IgD-negative memory B cell (primary cell): Measurements from ENCODE around the gene UGT8. TPM values are rescaled to one million over a fixed set of nuclear protein-coding genes. Genes with fewer than 3 reads are reported as not detected.
A peak's percentile ranks its signal among the peaks of the same experiment; 100 is the strongest.
"Not testable (repeated sequence)": the region's sequence is repeated elsewhere in the genome, so short reads cannot be mapped to it uniquely, and the experiment has no call there.

Experiments used
- H3K27ac Mint-ChIP-seq, 3 donors: one replicate each; pipeline ENCODE4 v1.8.0; 2020 to 2022; ENCODE audit warnings: mild to moderate bottlenecking in 3 of 3, mixed read lengths in 3 of 3, moderate library complexity in 1 of 3
- H3K27me3 Mint-ChIP-seq: one replicate; pipeline ENCODE4 v1.8.0; 2021; ENCODE audit warnings: mixed read lengths
- H3K36me3 Mint-ChIP-seq: one replicate; pipeline ENCODE4 v1.8.0; 2020; ENCODE audit warnings: mild to moderate bottlenecking, mixed read lengths
- H3K4me1 Mint-ChIP-seq, 3 donors: one replicate each; pipeline ENCODE4 v1.8.0; 2020 to 2022; ENCODE audit warnings: mixed read lengths in 3 of 3, mild to moderate bottlenecking in 1 of 3
- H3K4me3 Mint-ChIP-seq, 4 donors: one replicate each; pipeline ENCODE4 v1.8.0; 2020 to 2022; ENCODE audit warnings: mild to moderate bottlenecking in 4 of 4, mixed read lengths in 4 of 4, moderate library complexity in 3 of 4
- H3K9me3 Mint-ChIP-seq, 3 donors: one replicate each; pipeline ENCODE4 v1.8.0; 2020 to 2021; ENCODE audit warnings: mixed read lengths in 3 of 3, mild to moderate bottlenecking in 1 of 3
- polyA plus RNA-seq: library from polyadenylated mRNA; unstranded; fragments of 300-500 nt; fragmentation: Illumina TruSeq; gene quantifications from one replicate; pipeline ENCODE4 v1.2.3, GENCODE V29; 2021

Gene UGT8
- polyA plus RNA-seq, 1 donor from 2014 or later, result 6.1 TPM

DNA sequence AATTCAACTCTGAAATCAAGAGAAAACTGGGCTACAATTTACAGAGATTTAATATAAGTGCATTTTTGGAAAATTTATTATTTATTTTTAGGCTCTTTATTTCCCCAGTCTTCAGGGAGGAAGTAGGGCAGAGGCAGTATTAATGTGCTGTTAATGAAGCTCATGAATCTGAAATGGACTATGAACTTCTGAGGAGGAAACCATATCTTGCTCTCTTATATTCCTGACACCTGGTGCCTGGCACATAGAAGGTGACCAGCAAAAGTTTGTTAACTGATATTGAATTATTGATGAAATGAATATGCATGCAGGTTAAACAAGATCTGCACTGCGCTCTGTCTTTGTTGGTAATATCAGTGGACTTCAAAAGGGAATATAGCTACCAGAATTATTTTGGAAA is 55.1 kb downstream of the UGT8 start:
- no peaks in the 10 kb centered on the region for H3K9me3 Mint-ChIP-seq
- no peak overlapping the region for H3K4me3 Mint-ChIP-seq
- H3K27me3 Mint-ChIP-seq, result no peaks in the 10 kb centered on the region
- peaks cover 26 to 49% (median 36%) of the 10 kb centered on the region in 3 donors for H3K4me1 Mint-ChIP-seq
- no peak overlapping the region for H3K27ac Mint-ChIP-seq
- peaks cover 2% of the 10 kb centered on the region for H3K36me3 Mint-ChIP-seq

DNA sequence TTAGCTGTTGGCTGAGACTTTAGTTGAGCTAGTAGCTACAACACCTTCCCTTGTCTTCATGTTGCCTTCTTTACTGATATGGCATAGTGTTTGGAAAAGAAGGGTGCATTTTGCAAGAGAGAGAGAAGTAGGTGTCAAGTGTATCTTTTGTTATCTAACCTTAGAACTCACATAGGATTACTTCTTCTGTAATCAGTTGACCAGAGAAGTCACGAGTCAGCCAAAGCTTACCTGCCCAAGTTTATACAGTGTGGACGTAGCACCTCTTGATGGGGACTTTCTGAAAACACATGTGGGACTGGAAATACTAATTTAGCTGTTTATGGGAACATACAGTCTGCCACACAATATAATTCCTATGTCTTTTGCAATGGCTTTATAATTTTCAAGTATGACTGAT is 56.0 kb downstream of the UGT8 start:
- Mint-ChIP-seq H3K4me3 (no peak overlapping the region), H3K36me3 (no peaks in the 10 kb centered on the region), H3K9me3 (no peaks in the 10 kb centered on the region), H3K27ac (no peak overlapping the region), H3K27me3 (no peaks in the 10 kb centered on the region), H3K4me1 (peaks cover 30 to 54% (median 38%) of the 10 kb centered on the region in 3 donors)

DNA sequence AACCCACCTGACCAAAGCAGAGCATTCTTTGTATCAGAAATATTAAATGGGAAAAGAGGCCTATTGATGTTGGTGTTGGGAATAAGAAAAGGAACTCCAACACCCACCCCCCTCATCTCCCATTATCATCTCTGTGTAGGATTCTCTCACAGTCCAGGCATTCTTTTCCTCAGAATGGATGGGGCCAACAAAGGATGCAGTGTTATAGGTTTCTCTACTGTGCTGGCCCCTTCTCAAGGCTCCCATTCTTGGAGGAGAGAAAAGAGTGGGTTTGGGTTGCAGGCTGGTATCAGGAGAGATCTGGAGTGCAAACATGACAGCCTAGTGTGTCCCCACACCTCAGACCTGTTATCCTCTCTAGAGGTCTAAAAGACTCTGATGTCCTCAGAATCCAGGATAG is 59.6 kb downstream of the UGT8 start:
- Mint-ChIP-seq H3K27ac (no peak overlapping the region), H3K27me3 (no peaks in the 10 kb centered on the region), H3K36me3 (no peaks in the 10 kb centered on the region), H3K9me3 (no peaks in the 10 kb centered on the region), H3K4me3 (no peak overlapping the region), H3K4me1 (peaks cover 12 to 31% (median 19%) of the 10 kb centered on the region in 3 donors)

DNA sequence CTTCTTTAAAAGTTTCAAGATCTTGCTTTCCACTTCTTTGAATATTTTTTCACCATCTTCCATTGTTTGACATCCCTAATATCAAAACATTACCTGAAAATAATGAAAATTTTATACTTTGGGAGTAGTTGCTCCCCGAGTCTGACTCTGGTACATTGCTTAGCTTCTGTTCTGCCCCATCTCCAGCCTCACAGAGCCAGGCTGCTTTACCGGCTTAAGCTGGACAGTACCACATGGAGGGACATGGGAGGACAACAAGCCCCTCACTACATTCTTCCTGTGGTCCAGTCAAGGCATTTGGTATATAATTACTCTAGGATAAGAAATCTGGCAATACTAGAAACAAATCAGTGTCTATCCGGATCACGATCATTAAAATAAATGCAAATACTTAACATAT is 60.2 kb downstream of the UGT8 start:
- H3K27me3 Mint-ChIP-seq, result no peaks in the 10 kb centered on the region
- H3K36me3 Mint-ChIP-seq, result no peaks in the 10 kb centered on the region
- H3K9me3 Mint-ChIP-seq, result no peaks in the 10 kb centered on the region
- H3K4me3 Mint-ChIP-seq, result peak overlapping the region in 1 of 4 donors; percentile 45
- H3K27ac Mint-ChIP-seq, result no peak overlapping the region
- H3K4me1 Mint-ChIP-seq, result peaks cover 10 to 28% (median 16%) of the 10 kb centered on the region in 3 donors

DNA sequence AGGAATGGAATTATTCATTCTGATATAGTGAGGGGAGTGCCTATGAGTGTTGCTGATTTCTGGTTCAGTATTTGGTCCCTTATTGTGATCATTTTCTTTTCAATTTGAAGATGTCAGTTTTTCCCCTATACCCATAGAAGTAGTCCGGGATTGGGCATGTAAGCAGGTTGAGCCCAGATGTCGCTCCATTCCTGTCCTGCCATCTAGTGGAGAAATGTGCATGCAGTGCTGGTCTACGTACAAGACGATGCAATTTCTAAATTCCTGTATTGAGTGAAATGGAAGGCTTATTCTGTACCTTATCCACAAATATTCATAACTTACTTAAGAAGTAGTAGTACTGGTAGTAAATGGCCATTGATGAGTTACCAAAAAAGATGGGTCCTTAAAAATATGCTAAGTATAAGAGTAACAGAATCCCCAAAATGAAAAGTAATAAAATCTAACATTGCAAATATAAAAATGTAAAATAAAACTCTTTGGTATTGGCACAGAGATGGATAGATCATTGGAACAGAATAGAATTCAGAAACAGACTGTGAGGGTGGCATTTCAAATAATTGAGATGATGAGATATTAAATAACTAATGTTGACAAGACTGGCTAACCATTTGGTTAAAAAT is 60.9 kb downstream of the UGT8 start:
- H3K4me3 Mint-ChIP-seq, result no peak overlapping the region
- H3K27me3 Mint-ChIP-seq, result no peaks in the 10 kb centered on the region
- H3K4me1 Mint-ChIP-seq, result peaks cover 6 to 21% (median 12%) of the 10 kb centered on the region in 3 donors
- no peaks in the 10 kb centered on the region for H3K9me3 Mint-ChIP-seq
- H3K27ac Mint-ChIP-seq, result no peak overlapping the region
- no peaks in the 10 kb centered on the region for H3K36me3 Mint-ChIP-seq

DNA sequence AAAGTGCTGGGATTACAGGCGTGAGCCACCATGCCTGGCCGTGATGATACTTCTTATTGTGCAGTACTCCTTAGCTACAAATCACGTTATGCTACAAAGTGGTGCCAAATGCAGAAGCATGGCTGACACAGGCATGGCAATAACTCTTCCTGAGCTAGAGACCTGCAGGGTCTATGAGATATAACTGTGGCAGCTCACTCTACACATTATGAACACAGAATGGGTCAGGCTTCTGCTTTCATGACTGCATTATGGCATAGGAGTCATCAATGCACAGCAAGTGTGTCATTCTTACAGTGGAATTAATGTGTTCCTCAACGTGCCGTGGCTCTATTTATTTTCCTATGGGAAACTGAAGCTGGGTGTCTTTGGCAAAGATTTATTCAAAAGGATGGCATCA is 64.5 kb downstream of the UGT8 start:
- H3K36me3 Mint-ChIP-seq, result no peaks in the 10 kb centered on the region

DNA sequence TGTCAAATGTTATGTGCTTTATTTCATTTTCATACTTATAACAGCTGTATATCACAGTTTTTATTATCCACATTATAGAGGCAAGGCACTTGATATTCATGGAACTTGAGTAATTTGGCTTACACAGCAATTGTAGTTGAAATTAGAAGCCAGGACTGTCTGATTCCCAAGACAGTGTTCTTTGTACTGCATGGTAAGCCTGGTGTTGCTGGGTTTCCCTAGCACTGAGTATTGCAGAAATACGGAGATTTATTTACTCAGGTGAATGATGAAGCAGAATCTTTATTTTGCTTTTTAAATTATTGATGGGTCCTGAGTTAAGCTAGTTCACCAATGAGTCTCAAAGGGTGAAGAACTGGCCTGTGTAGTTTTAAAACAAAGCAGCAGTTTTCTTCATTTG is 70.0 kb downstream of the UGT8 start:
- Mint-ChIP-seq H3K9me3 (no peaks in the 10 kb centered on the region), H3K27ac (no peak overlapping the region), H3K27me3 (no peaks in the 10 kb centered on the region), H3K4me1 (peaks cover 17 to 27% (median 18%) of the 10 kb centered on the region in 3 donors), H3K4me3 (no peak overlapping the region), H3K36me3 (peaks cover 4% of the 10 kb centered on the region)

More for the DNA sequence above, 64.5 kb downstream of the UGT8 start:
- H3K27ac Mint-ChIP-seq, result no peak overlapping the region
- no peaks in the 10 kb centered on the region for H3K9me3 Mint-ChIP-seq
- H3K4me1 Mint-ChIP-seq, result peaks cover 5 to 7% (median 5%) of the 10 kb centered on the region in 3 donors
- no peak overlapping the region for H3K4me3 Mint-ChIP-seq
- H3K27me3 Mint-ChIP-seq, result no peaks in the 10 kb centered on the region

DNA sequence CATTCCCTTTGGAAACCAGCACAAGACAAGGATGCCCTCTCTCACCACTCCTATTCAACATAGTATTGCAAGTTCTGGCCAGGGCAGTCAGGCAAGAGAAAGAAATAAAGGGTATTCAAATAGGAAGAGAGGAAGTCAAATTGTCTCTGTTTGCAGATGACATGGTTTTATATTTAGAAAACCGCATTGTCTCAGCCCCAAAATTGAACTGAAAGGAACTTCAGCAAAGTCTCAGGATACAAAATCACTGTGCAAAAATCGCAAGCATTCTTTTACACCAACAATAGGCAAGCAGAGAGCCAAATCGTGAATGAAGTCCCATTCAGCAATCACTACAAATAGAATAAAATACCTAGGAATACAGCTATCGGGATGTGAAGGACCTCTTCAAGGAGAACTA is 72.1 kb downstream of the UGT8 start:
- not testable (repeated sequence) for H3K9me3 Mint-ChIP-seq, H3K27ac Mint-ChIP-seq, H3K27me3 Mint-ChIP-seq, H3K36me3 Mint-ChIP-seq
- Mint-ChIP-seq H3K4me1 (peaks cover 17 to 27% (median 18%) of the 10 kb centered on the region in 3 donors), H3K4me3 (peak overlapping the region in 2 of 4 donors; percentile 77 to 83)

DNA sequence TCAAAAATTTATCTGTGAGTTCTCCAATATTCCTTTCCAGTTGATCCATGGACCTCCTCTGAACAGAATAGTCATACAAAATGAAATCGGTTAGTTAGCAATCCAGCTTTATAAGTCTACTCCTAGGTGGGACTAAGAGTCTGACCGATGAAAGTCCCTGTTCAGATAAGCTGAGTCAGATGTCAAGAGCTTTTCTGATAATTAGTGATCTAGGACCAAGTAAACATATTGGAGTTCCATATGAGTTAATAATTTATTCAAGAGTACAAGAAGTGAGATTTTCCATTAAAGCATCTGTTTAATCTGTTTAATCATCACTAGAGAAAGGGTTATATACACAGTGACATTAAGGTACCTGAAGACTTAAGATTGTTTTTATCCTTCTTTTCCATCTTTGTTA is 74.7 kb downstream of the UGT8 start:
- no peaks in the 10 kb centered on the region for H3K27me3 Mint-ChIP-seq
- H3K27ac Mint-ChIP-seq, result no peak overlapping the region
- no peaks in the 10 kb centered on the region for H3K9me3 Mint-ChIP-seq
- H3K4me3 Mint-ChIP-seq, result no peak overlapping the region
- H3K4me1 Mint-ChIP-seq, result peaks cover 17 to 25% (median 18%) of the 10 kb centered on the region in 3 donors
- peaks cover 11% of the 10 kb centered on the region for H3K36me3 Mint-ChIP-seq

DNA sequence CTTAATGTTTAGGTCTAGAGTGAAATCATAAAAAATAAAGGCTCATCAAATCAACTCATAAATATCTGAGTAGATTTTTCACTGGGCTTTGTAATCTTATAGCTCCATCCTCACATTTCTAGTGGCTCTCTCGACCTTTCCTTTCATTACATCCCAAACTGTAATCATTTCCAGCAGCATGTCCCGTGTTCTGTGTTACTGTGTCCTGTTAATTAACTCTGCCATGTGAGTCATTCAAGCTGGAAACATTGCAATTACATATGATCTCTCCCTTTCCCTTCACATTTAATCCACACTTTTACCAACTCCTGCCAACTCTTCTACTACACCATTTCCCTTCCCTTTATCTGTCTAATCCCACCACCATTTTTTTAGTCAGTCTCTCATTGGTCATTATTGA is 75.5 kb downstream of the UGT8 start:
- Mint-ChIP-seq H3K27me3 (no peaks in the 10 kb centered on the region), H3K36me3 (peaks cover 12% of the 10 kb centered on the region), H3K9me3 (no peaks in the 10 kb centered on the region), H3K4me3 (no peak overlapping the region), H3K4me1 (peaks cover 17 to 25% (median 18%) of the 10 kb centered on the region in 3 donors), H3K27ac (no peak overlapping the region)

DNA sequence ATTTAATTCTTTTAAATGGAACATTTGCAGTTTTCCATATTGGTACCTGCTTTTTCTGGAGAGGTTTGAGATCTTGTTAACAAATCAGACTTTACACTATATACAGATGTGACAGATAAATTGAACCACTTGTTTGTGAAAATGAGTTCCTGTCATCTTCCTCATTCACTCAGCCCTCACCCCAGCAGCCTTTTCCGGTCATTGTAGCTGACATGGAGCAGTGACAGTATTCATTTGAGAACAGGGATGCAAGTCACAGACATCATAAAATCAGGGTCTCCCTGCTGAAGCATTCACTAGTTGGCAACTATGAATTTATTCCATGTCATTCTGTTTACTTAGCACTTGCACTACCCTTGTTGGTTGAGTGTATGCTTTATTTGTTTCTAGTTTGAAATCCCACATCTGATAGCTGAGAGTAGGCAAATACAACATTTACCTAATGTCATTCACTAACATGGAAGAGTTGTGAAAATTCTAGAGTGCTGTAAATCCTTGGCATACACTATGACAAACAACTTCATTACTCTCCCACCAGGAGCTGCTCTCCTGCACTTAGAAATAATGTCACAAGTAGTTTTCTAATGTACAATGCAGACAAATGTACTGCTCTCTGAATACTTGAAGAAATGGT is 78.9 kb downstream of the UGT8 start:
- Mint-ChIP-seq H3K4me3 (no peak overlapping the region), H3K9me3 (no peaks in the 10 kb centered on the region), H3K4me1 (no peaks in the 10 kb centered on the region), H3K36me3 (peaks cover 9% of the 10 kb centered on the region), H3K27me3 (no peaks in the 10 kb centered on the region), H3K27ac (peak overlapping the region in 1 of 3 donors; percentile 64)

DNA sequence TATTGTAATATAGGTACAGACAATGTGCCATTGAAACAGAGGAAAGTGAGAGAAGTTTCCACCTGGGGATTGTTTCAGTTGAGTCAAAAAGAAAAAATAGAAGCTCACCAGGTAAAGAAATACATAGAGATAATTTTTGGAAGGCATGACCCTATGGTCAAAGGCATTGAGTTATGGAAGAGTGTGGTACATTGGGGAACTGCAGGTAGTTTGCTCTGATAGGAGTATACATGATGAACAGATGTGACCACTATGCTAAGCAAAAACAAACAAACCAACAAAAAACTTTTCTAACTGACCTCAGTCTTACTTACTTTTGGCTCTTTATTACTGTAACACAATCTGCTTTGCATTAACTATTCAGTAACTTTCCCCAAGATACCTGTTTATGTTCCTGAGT is 85.9 kb downstream of the UGT8 start:
- Mint-ChIP-seq H3K27me3 (no peaks in the 10 kb centered on the region), H3K36me3 (peaks cover 7% of the 10 kb centered on the region), H3K4me3 (no peak overlapping the region), H3K9me3 (no peaks in the 10 kb centered on the region), H3K4me1 (peaks cover 6 to 10% (median 9%) of the 10 kb centered on the region in 3 donors), H3K27ac (no peak overlapping the region)

DNA sequence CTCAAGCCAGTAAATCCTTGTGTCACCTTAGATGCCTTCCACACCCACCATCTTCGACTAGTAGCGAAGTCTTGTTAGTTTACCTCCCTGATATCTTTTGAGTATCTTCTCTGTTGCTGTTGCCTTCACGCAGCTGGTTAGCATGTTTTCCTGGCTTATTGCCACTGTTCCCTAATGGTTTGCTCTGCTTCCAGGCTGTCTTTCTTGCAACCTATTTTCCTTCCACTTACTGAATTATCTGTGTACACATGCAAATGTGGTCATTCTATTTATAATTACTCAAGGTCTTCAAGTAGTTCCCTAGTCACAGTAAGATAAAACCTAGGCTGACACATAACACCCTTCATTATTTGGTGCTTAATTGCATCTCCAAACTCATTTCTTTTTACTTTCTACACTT is 89.5 kb downstream of the UGT8 start:
- Mint-ChIP-seq H3K9me3 (no peaks in the 10 kb centered on the region), H3K36me3 (peaks cover 7% of the 10 kb centered on the region), H3K4me3 (no peak overlapping the region), H3K27me3 (no peaks in the 10 kb centered on the region), H3K27ac (no peak overlapping the region), H3K4me1 (peaks cover 14 to 22% (median 18%) of the 10 kb centered on the region in 3 donors)

DNA sequence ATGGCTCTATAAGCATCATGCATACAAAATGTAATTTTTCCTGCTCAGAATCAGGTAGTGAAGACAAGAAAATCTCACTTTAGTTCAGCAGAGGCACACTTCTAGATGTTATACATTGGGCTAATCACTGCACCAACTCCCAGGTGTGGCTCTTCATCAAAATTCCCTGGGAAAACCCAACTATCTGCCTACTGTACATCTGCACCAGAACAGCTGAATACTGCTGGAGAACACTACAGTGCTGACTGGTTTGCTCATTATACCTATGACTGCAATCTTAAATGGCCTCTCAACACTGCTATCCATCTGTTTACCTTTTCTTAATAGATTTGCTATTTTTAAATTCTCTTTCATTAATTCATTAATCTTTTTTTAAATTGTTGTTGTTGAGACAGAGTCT is 92.0 kb downstream of the UGT8 start:
- peaks cover 14 to 18% (median 17%) of the 10 kb centered on the region in 3 donors for H3K4me1 Mint-ChIP-seq
- H3K36me3 Mint-ChIP-seq, result peaks cover 7% of the 10 kb centered on the region
- H3K27ac Mint-ChIP-seq, result no peak overlapping the region
- no peak overlapping the region for H3K4me3 Mint-ChIP-seq
- H3K27me3 Mint-ChIP-seq, result no peaks in the 10 kb centered on the region
- no peaks in the 10 kb centered on the region for H3K9me3 Mint-ChIP-seq

DNA sequence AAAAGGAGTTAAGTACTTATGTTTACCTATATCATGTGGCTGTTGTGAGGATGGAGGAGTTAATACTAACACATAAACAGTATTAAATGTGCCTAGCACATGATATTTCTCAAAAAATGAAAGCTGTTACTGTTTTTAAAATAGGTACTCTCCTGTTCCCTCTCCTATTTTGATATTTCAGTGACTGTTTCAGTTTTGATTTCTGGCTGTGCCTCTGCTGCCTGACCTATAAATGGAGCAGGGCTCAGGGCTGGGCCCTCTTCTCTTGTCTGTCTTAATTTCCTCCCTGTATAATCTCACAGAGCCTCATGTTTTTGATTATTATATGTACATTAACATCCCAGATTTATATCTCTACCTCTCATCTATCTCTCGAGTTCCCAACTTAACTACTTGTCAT is 93.3 kb downstream of the UGT8 start:
- H3K36me3 Mint-ChIP-seq, result peaks cover 7% of the 10 kb centered on the region
- H3K4me3 Mint-ChIP-seq, result peak overlapping the region in 1 of 4 donors; percentile 9
- H3K9me3 Mint-ChIP-seq, result no peaks in the 10 kb centered on the region
- no peaks in the 10 kb centered on the region for H3K27me3 Mint-ChIP-seq
- H3K27ac Mint-ChIP-seq, result no peak overlapping the region
- peaks cover 9 to 17% (median 14%) of the 10 kb centered on the region in 3 donors for H3K4me1 Mint-ChIP-seq

DNA sequence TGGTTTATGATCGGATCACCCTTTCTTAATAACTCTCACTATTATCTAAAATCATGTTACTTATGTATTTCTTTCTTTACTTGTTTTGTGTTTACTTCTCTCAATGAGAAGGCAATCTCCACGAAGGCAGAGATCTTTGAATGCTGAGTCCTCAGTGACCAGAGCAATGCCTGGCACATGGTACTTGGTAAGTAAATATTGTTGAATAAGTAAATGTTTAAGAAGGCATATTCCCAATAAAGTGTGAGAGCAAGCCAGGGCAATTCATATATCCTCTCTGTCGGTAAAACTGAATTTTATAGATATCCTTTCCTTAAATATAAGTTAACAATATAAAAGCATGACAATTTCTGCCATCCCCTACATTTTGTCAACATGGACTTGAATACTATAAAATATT is 94.4 kb downstream of the UGT8 start:
- Mint-ChIP-seq H3K9me3 (no peaks in the 10 kb centered on the region), H3K36me3 (peaks cover 3% of the 10 kb centered on the region), H3K4me3 (no peak overlapping the region), H3K27me3 (no peaks in the 10 kb centered on the region), H3K27ac (no peak overlapping the region), H3K4me1 (peaks cover 9 to 17% (median 12%) of the 10 kb centered on the region in 3 donors)
